ENCODE data around the gene COL27A1.

Gene COL27A1

DNA sequence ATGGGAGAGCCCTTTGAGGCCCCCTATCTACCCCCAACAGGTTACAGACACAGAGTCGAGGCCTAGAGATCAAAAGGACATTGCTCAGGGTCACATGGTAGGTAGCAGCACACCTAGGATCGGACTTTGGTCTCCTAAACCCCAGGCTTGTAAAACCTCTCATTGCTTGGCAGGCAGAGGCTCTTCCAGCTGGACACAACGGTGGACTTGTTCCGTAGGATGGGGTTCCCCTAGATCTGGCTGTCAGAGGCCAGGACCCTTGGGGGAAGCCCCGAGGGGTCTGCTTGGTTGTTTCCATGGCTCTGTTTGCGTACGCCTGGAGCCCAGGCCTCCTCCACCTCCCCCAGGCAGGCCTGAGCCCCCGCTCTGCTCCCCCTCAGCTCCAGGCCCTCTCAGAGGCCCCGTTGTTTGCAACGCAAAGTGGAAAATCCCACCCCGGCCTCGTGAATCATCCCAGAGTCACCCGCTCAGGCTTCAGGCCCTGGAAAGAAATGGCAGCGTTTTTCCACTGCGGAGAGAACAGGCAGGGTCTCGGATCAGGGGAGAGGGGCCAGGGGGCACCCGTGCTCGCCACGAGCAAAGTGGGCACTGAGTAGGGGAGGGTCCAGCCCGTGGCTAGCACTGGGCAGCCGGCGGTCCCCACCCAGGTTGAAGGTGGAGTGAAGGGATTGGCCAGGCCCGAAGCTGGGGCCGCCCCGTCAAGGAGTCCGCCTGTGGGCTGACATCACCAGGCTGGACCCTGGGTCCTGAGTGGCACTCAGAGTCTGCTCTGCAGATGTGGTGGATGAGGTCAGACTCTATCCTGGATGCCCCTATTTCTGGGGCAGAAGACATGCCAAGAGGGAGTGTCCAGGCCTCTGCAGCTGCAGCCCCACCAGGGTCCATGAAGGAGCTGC lies 19.8 kb downstream of the COL27A1 start:
- DNase-seq (ENCODE audit: extremely low read depth, low read depth) = no peak
- TF ChIP-seq, protein P1, sequence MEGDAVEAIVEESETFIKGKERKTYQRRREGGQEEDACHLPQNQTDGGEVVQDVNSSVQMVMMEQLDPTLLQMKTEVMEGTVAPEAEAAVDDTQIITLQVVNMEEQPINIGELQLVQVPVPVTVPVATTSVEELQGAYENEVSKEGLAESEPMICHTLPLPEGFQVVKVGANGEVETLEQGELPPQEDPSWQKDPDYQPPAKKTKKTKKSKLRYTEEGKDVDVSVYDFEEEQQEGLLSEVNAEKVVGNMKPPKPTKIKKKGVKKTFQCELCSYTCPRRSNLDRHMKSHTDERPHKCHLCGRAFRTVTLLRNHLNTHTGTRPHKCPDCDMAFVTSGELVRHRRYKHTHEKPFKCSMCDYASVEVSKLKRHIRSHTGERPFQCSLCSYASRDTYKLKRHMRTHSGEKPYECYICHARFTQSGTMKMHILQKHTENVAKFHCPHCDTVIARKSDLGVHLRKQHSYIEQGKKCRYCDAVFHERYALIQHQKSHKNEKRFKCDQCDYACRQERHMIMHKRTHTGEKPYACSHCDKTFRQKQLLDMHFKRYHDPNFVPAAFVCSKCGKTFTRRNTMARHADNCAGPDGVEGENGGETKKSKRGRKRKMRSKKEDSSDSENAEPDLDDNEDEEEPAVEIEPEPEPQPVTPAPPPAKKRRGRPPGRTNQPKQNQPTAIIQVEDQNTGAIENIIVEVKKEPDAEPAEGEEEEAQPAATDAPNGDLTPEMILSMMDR (IDR thresholded peaks at IDR 0.05; ENCODE audit: low read depth, low read length, missing control alignments) = no peak
- no peak overlapping the region for H3K4me3 ChIP-seq (replicated peaks; ENCODE audit: low read depth, low read length)

DNA sequence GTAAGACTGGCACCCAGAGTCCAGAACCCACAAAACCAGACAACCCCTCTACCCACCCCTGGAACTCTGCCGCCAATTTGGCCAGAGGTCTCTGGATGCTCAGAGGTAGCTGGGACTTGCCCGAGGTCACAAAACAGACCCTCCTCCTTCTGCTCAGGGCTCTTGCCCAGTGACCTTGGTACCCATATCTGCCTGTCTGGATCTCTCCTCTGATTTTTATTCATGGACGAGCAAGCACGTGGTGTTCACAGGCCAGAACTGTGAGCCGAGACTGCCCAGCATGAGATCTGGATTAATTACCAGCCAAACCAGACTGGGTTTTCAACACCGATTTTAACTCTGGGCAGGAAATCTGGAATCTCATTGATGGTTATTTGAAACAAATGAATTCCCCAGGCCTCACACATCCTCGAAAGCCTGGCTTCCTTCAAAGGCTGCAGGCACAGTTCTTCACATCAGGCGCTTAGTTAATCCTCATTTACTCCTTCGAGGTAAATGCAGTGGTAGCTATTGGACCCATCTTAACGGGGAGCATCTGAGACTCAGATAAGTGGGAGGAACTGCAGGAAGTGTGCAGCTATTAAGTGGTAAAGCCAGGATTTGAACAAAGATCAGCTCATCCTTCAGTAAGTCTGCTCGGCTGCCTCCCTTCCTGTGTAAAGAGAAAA lies 21.4 kb downstream of the COL27A1 start:
- TF ChIP-seq, protein P1 (IDR thresholded peaks at IDR 0.05; ENCODE audit: low read depth, low read length, missing control alignments) = no peak
- H3K4me3 ChIP-seq (replicated peaks; ENCODE audit: low read depth, low read length) = no peak overlapping the region
- DNase-seq (ENCODE audit: extremely low read depth, low read depth) = no peak

DNA sequence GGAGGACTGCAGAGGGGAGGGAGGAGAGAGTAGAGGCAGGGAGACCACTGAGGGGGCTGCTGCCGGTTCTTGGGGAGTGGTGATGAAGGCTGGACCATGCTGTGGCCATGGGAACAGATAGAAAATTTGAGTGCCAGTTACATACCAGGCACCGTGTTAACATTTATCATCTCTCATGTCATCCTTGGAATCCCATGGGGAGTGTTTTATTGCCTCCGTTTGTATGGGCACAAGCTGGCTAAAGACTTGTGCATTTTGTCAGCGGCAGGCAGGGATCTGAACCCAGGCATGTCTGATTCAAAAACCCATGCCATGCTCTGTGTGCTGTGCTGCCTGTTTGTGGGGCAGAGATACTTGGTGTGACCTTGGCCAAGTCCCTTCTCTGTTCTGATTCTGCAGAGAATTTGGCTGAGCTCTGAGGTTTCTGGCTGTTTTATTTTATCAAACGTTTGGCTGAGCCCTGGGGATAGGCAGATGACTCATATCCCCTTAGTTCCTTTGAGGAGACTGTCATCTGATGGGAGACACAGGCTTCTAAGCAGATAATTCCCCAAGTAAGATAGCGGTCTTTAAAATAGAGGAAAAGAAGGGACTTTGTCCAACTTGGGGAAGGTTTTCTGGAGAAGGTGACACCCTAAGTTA lies 22.2 kb downstream of the COL27A1 start:
- TF ChIP-seq, protein P1 (IDR thresholded peaks at IDR 0.05; ENCODE audit: low read depth, low read length, missing control alignments) = no peak
- no peak for DNase-seq (ENCODE audit: extremely low read depth, low read depth)
- H3K4me3 ChIP-seq (replicated peaks; ENCODE audit: low read depth, low read length) = no peak overlapping the region

DNA sequence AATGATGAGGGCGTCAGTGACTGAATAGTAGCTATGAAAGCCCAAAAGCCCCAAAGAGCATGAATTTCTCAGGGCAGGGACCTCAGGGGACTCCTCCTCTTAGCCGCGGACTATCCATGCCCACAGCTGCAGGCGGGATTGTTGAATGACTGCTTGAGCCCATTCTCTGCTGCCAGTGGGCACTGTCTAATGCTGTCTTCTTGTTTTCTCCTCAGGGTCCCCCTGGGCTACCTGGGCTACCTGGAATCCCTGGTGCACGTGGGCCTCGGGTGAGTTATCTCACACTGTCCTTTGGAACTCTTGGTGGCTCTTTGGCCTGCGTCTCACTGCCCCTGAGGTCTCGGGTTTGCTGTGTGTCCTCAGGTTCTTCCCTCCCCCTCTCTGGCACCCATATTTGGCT lies 22.7 kb downstream of the COL27A1 start:
- H3K4me3 ChIP-seq (replicated peaks; ENCODE audit: low read depth, low read length) = no peak overlapping the region
- TF ChIP-seq, protein P1 (IDR thresholded peaks at IDR 0.05; ENCODE audit: low read depth, low read length, missing control alignments) = no peak
- DNase-seq (ENCODE audit: extremely low read depth, low read depth) = no peak

DNA sequence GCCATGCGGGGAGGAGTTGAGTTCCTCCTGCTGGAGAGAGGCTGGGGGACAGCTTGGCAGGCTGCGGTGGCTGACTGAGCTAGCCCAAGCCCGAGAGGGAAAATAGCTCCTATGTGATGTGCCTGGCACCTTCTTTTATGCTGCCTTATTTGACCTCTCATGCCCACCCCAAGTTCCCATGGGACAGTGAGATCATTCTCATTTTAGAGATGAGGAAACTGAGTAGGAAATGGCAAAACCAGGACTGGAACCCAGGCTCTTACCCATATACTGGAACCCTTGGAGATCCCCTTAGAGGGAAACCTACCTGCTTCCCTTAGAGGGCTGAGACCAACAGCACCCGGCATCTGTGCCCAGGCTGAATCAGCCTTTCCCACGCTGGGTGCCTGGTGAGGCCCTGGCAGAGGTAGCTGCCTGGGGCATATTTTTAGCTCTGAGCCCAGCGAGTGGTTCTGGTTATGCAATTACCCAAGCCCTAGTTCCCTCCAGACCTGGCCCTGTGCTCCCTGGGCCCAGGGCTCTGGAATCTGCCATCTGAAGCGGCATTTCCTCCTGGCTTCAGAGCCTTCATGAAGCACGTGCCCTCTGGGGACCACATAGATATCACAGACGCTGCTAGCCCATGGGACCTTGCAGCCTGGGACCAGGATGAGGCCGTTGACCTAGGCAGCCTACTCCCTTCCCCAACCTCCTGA lies 23.6 kb downstream of the COL27A1 start:
- H3K4me3 ChIP-seq (replicated peaks; ENCODE audit: low read depth, low read length) = no peak overlapping the region
- no peak for DNase-seq (ENCODE audit: extremely low read depth, low read depth)
- TF ChIP-seq, protein P1 (IDR thresholded peaks at IDR 0.05; ENCODE audit: low read depth, low read length, missing control alignments) = no peak

DNA sequence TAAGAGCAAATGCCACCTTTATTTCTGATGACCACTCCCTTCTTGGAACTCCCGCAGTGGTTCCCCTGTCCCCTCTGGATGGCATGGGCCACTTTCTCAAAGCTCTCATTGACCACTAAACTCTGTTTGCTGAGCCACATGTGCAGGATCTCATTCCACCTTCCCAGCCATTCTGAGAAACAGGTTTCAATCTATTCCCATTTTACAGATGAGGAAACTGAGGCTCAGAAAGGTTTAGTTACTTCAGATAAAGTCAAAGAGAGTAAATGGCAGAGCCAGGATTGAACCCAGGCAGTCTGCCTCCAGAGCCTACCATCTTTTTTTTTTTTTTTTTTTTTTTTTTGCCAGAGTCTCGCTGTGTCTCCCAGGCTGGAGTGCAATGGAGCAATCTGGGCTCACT lies 24.2 kb downstream of the COL27A1 start:
- DNase-seq (ENCODE audit: extremely low read depth, low read depth) = no peak
- no peak overlapping the region for H3K4me3 ChIP-seq (replicated peaks; ENCODE audit: low read depth, low read length)
- TF ChIP-seq, protein P1 (IDR thresholded peaks at IDR 0.05; ENCODE audit: low read depth, low read length, missing control alignments) = no peak

All from HFF-Myc (cell line).